PC-3 (cell line): ENCODE measurements around the gene TEDC1. TPM values are rescaled to one million over a fixed set of nuclear protein-coding genes. Genes with fewer than 3 reads are reported as not detected.

Experiments
- ATAC-seq: fragments of 200-7000 bp; cut with Tn5 transposase; 2 replicates; pipeline ENCODE4 v1.9.1; 2020; ENCODE audit warnings: mild to moderate bottlenecking, moderate library complexity
- BruUV-seq: library from RNA; stranded (reverse); fragments of 400-500 nt; replicated peaks from 2 replicates; lab custom pipeline; 2021; lab: Mats Ljungman, UMichigan
- CTCF ChIA-PET: fragments of 300-600 bp; sonication (Branson Sonifier 250); formaldehyde crosslinking; loops from one replicate; lab custom pipeline; 2022; ENCODE audit warnings: antibody characterized with exemption; lab: Charles Lee
- POLR2A ChIA-PET: fragments of 300-600 bp; sonication (Branson Sonifier 250); formaldehyde crosslinking; loops from one replicate; lab custom pipeline; 2022; ENCODE audit warnings: antibody characterized with exemption; ENCODE audit not compliant: unreplicated experiment; lab: Charles Lee
- DNase-seq: peaks from one replicate; pipeline ENCODE4 v3.0.0-alpha.2; 2015
- H2AFZ ChIP-seq: fragments of 300-600 bp; sonication (generic); 2 replicates; pipeline ENCODE4 v1.6.0; 2016; ENCODE audit warnings: antibody characterized with exemption, low read length
- H3F3A ChIP-seq: fragments of 300-600 bp; sonication (generic); one replicate; pipeline ENCODE4 v1.6.0; 2017; ENCODE audit warnings: antibody characterized with exemption, low read length, control low read depth, mild to moderate bottlenecking; ENCODE audit not compliant: unreplicated experiment
- H3K27ac ChIP-seq: fragments of 300-600 bp; sonication (generic); 2 replicates; pipeline ENCODE4 v1.5.1; 2016; ENCODE audit warnings: mild to moderate bottlenecking, low read length
- H3K27me3 ChIP-seq: fragments of 300-600 bp; sonication (generic); 2 replicates; pipeline ENCODE4 v1.6.1; 2016; ENCODE audit warnings: low read length, mixed read lengths
- H3K36me3 ChIP-seq: fragments of 300-600 bp; sonication (generic); 2 replicates; pipeline ENCODE4 v1.6.1; 2016; ENCODE audit warnings: low read depth, mixed run types, low read length, mixed read lengths
- H3K4me1 ChIP-seq: fragments of 300-600 bp; sonication (generic); 2 replicates; pipeline ENCODE4 v1.5.1; 2016; ENCODE audit warnings: low read length; ENCODE audit not compliant: insufficient read depth
- H3K4me2 ChIP-seq: fragments of 300-600 bp; sonication (generic); 2 replicates; pipeline ENCODE4 v1.6.0; 2016; ENCODE audit warnings: low read length
- H3K4me3 ChIP-seq: fragments of 300-600 bp; sonication (generic); 2 replicates; pipeline ENCODE4 v1.5.1; 2016; ENCODE audit warnings: mild to moderate bottlenecking, low read length, mixed read lengths
- H3K79me2 ChIP-seq: fragments of 300-600 bp; sonication (generic); 2 replicates; pipeline ENCODE4 v1.6.1; 2017; ENCODE audit warnings: low read length, mixed read lengths
- H3K9ac ChIP-seq: fragments of 300-600 bp; sonication (generic); 2 replicates; pipeline ENCODE4 v1.6.0; 2016; ENCODE audit warnings: mild to moderate bottlenecking, low read length
- H3K9me2 ChIP-seq: fragments of 300-600 bp; sonication (generic); replicated peaks from 2 replicates; pipeline ENCODE4 v1.6.1; 2016; ENCODE audit warnings: mixed run types, low read length, mixed read lengths
- H3K9me3 ChIP-seq: fragments of 300-600 bp; sonication (generic); 2 replicates; pipeline ENCODE4 v1.6.1; 2016; ENCODE audit warnings: low read length, mixed read lengths
- H4K20me1 ChIP-seq: fragments of 300-600 bp; sonication (generic); 2 replicates; pipeline ENCODE4 v1.6.1; 2016; ENCODE audit warnings: low read length, mixed read lengths
- CTCF ChIP-seq: fragments of 300-600 bp; sonication (generic); conservative IDR thresholded peaks from 2 replicates; pipeline ENCODE4 v1.5.1; 2017; ENCODE audit warnings: antibody characterized with exemption, low read depth, mild to moderate bottlenecking, low read length
- EZH2 ChIP-seq: fragments of 300-600 bp; sonication (generic); IDR thresholded peaks from one replicate; pipeline ENCODE4 v1.6.1; 2017; ENCODE audit warnings: antibody characterized with exemption, mild to moderate bottlenecking, low read length; ENCODE audit not compliant: unreplicated experiment
- EZH2phosphoT487 ChIP-seq: fragments of 300-600 bp; sonication (generic); IDR thresholded peaks from 2 replicates; pipeline ENCODE4 v1.6.1; 2018; ENCODE audit warnings: mild to moderate bottlenecking, antibody characterized with exemption, low read length, borderline replicate concordance
- intact Hi-C: fragments of 100-400 bp; cut with micrococcal nuclease; formaldehyde crosslinking; loops from 2 replicates; pipeline ENCODE4 v1.9.0; 2023
- total RNA-seq: library from RNA; depleted of rRNA; stranded (reverse); fragments of >200 nt; gene quantifications from 2 replicates; pipeline ENCODE4 v1.2.3, GENCODE V29; 2014

The TEDC1 gene
- total RNA-seq, 1 experiment from 2014 or later, result 66.7 TPM

- CTCF ChIA-PET, result interaction anchor here (1.5 to 2.0 kb wide), 2 partner anchors 9 to 19 kb away, joined by 3 to 7 read pairs; no protein-coding TSS in a partner anchor
- intact Hi-C loops, result no loop called here
- no peaks in the 10 kb centered on the region for H3K79me2 ChIP-seq
- H3K4me1 ChIP-seq, result peaks cover 27% of the 10 kb centered on the region
- no peak overlapping the region for H3K4me2 ChIP-seq
- DNase-seq, result no peak
- no peak overlapping the region for H2AFZ ChIP-seq
- H3K27me3 ChIP-seq, result no peaks in the 10 kb centered on the region
- POLR2A ChIA-PET, result interaction anchor here (0.6 kb wide), 1 partner anchor 24 kb away, joined by 3 read pairs; no protein-coding TSS in a partner anchor
- no peaks in the 10 kb centered on the region for H3K9me2 ChIP-seq
- H3K9me3 ChIP-seq, result no peaks in the 10 kb centered on the region
- no peak overlapping the region for H3K4me3 ChIP-seq
- BruUV-seq, result no TSS peak
- no peak overlapping the region for H3K27ac ChIP-seq
- H3F3A ChIP-seq, result no peaks in the 10 kb centered on the region
- no peaks in the 10 kb centered on the region for H3K36me3 ChIP-seq
- H3K9ac ChIP-seq, result no peak overlapping the region
- ATAC-seq, result no peak
- no peaks in the 10 kb centered on the region for H4K20me1 ChIP-seq
- TF ChIP-seq EZH2 (no peak), CTCF (no peak), EZH2phosphoT487 (no peak)
These were observed 19.7 kb upstream of the TEDC1 start for GRCh38 chr14:105471297-105471821.

GRCh38 chr14:105471823-105472485 is 19.1 kb upstream of the TEDC1 start:
- H3K9me3 ChIP-seq, result no peaks in the 10 kb centered on the region
- peaks cover 33% of the 10 kb centered on the region for H3K4me1 ChIP-seq
- H4K20me1 ChIP-seq, result no peaks in the 10 kb centered on the region
- no peak overlapping the region for H3K9ac ChIP-seq
- H2AFZ ChIP-seq, result no peak overlapping the region
- CTCF ChIA-PET, result interaction anchor here (1.5 to 2.0 kb wide), 2 partner anchors 9 to 18 kb away, joined by 3 to 7 read pairs; no protein-coding TSS in a partner anchor
- H3K4me2 ChIP-seq, result no peak overlapping the region
- intact Hi-C loops, result no loop called here
- DNase-seq (no peak), ATAC-seq (no peak)
- no peak overlapping the region for H3K27ac ChIP-seq
- BruUV-seq, result no TSS peak
- TF ChIP-seq CTCF, result no peak
- TF ChIP-seq EZH2, result no peak
- TF ChIP-seq EZH2phosphoT487, result no peak
- no peak overlapping the region for H3K4me3 ChIP-seq
- peaks cover 3% of the 10 kb centered on the region; the same call in 1 of the 2 replicates for H3K79me2 ChIP-seq
- POLR2A ChIA-PET, result interaction anchor here (0.6 kb wide), 1 partner anchor 23 kb away, joined by 3 read pairs; no protein-coding TSS in a partner anchor
- no peaks in the 10 kb centered on the region for H3K36me3 ChIP-seq
- H3F3A ChIP-seq, result no peaks in the 10 kb centered on the region
- no peaks in the 10 kb centered on the region for H3K9me2 ChIP-seq
- H3K27me3 ChIP-seq, result no peaks in the 10 kb centered on the region

GRCh38 chr14:105472486-105472991 is 18.5 kb upstream of the TEDC1 start:
- no peak for ATAC-seq
- TF ChIP-seq EZH2phosphoT487 (no peak), CTCF (no peak), EZH2 (no peak)
- peaks cover 37% of the 10 kb centered on the region for H3K4me1 ChIP-seq
- no peaks in the 10 kb centered on the region for H3F3A ChIP-seq
- H3K27ac ChIP-seq, result no peak overlapping the region
- ChIA-PET POLR2A (no interaction called here), CTCF (interaction anchor here (1.2 kb wide), 1 partner anchor 17 kb away, joined by 3 read pairs; no protein-coding TSS in a partner anchor)
- intact Hi-C loops, result no loop called here
- H3K36me3 ChIP-seq, result no peaks in the 10 kb centered on the region
- no TSS peak for BruUV-seq
- H3K4me2 ChIP-seq, result 0 out of 2 replicates have a peak overlapping the region, but pooled peaks have one; percentile 18
- H4K20me1 ChIP-seq, result no peaks in the 10 kb centered on the region
- H3K9me2 ChIP-seq, result no peaks in the 10 kb centered on the region
- H3K4me3 ChIP-seq, result no peak overlapping the region
- peak; percentile 4 for DNase-seq
- H3K9ac ChIP-seq, result no peak overlapping the region
- peaks cover 8% of the 10 kb centered on the region for H3K79me2 ChIP-seq
- no peaks in the 10 kb centered on the region for H3K27me3 ChIP-seq
- no peaks in the 10 kb centered on the region for H3K9me3 ChIP-seq
- no peak overlapping the region for H2AFZ ChIP-seq
